IMR-90 (cell line): ENCODE data around the gene IL18R1. TPM values are rescaled to one million over a fixed set of nuclear protein-coding genes. Genes with fewer than 3 reads are reported as not detected.

Source experiments
- ATAC-seq: fragments of 200-7000 bp; cut with Tn5 transposase; 2 replicates; pipeline ENCODE4 v1.9.1; 2020; ENCODE audit warnings: low read depth, mild to moderate bottlenecking, moderate library complexity
- BruUV-seq: library from RNA; stranded (reverse); fragments of 400-500 nt; replicated peaks from 2 replicates; lab custom pipeline; 2021; lab: Mats Ljungman, UMichigan
- CTCF ChIA-PET: fragments of 300-600 bp; formaldehyde crosslinking; extraction: SDS; loops from one replicate; lab custom pipeline; 2021; ENCODE audit warnings: antibody characterized with exemption; lab: Yijun Ruan, JAX
- POLR2A ChIA-PET: fragments of 300-600 bp; sonication (Branson Sonifier 250); formaldehyde crosslinking; loops from one replicate; lab custom pipeline; 2022; ENCODE audit warnings: antibody characterized with exemption; ENCODE audit not compliant: unreplicated experiment; lab: Charles Lee
- DNase-seq: peaks from one replicate; pipeline ENCODE4 v3.0.0; 2013
- H2AFZ ChIP-seq: replicated peaks from 2 replicates; pipeline ENCODE3; 2013; ENCODE audit warnings: low read length, mild to moderate bottlenecking; ENCODE audit not compliant: poor library complexity
- H2AK5ac ChIP-seq: 2 replicates; pipeline ENCODE4 v1.6.1; 2013; ENCODE audit warnings: low read depth, low read length, inconsistent platforms
- H2AK9ac ChIP-seq: replicated peaks from 2 replicates; pipeline ENCODE3; 2013; ENCODE audit warnings: mild to moderate bottlenecking, low read depth, low read length, moderate library complexity; ENCODE audit not compliant: poor library complexity
- H2BK120ac ChIP-seq: 2 replicates; pipeline ENCODE4 v1.6.1; 2013; ENCODE audit warnings: low read depth, low read length, inconsistent platforms
- H2BK15ac ChIP-seq: 3 replicates; pipeline ENCODE4 v1.6.1; 2013; ENCODE audit warnings: low read depth, low read length, inconsistent platforms
- H2BK20ac ChIP-seq: 2 replicates; pipeline ENCODE4 v1.6.1; 2013; ENCODE audit warnings: low read depth, mild to moderate bottlenecking, inconsistent platforms, low read length, moderate library complexity
- H2BK5ac ChIP-seq: 2 replicates; pipeline ENCODE4 v1.6.1; 2013; ENCODE audit warnings: mild to moderate bottlenecking, low read depth, low read length, inconsistent platforms; ENCODE audit not compliant: poor library complexity, severe bottlenecking
- H3K14ac ChIP-seq: replicated peaks from 2 replicates; pipeline ENCODE4 v1.6.1; 2013; ENCODE audit warnings: low read depth, low read length, inconsistent platforms
- H3K18ac ChIP-seq: 2 replicates; pipeline ENCODE4 v1.6.1; 2013; ENCODE audit warnings: low read depth, low read length, control low read depth
- H3K23ac ChIP-seq: 2 replicates; pipeline ENCODE4 v1.6.1; 2013; ENCODE audit warnings: low read depth, low read length, inconsistent platforms
- H3K27ac ChIP-seq: 2 replicates; pipeline ENCODE4 v1.5.1; 2013; ENCODE audit warnings: mild to moderate bottlenecking, control low read depth, low read length; ENCODE audit not compliant: insufficient read depth
- H3K27me3 ChIP-seq: 2 replicates; pipeline ENCODE4 v1.6.1; 2013; ENCODE audit warnings: low read length; ENCODE audit not compliant: control insufficient read depth, insufficient read depth
- H3K36me3 ChIP-seq: 2 replicates; pipeline ENCODE4 v1.6.1; 2013; ENCODE audit warnings: low read length, mixed read lengths; ENCODE audit not compliant: control insufficient read depth, insufficient read depth
- H3K4ac ChIP-seq: 2 replicates; pipeline ENCODE4 v1.6.1; 2013; ENCODE audit warnings: low read depth, low read length, inconsistent platforms
- H3K4me1 ChIP-seq: 2 replicates; pipeline ENCODE4 v1.6.1; 2013; ENCODE audit warnings: low read length, mixed read lengths; ENCODE audit not compliant: control insufficient read depth, insufficient read depth
- H3K4me2 ChIP-seq: 2 replicates; pipeline ENCODE4 v1.6.1; 2013; ENCODE audit warnings: low read depth, mild to moderate bottlenecking, control low read depth, low read length, moderate library complexity
- H3K4me3 ChIP-seq: 2 replicates; pipeline ENCODE4 v1.5.1; 2013; ENCODE audit warnings: low read depth, mild to moderate bottlenecking, control low read depth, low read length, moderate library complexity; ENCODE audit not compliant: insufficient read depth
- H3K56ac ChIP-seq: 2 replicates; pipeline ENCODE4 v1.6.1; 2013; ENCODE audit warnings: low read length, inconsistent platforms; ENCODE audit not compliant: insufficient read depth; ENCODE audit errors: extremely low read depth
- H3K79me1 ChIP-seq, 2 experiments: 2 replicates each; pipeline ENCODE4 v1.6.1; 2013; ENCODE audit warnings: low read length in 2 of 2, inconsistent platforms in 1 of 2, low read depth in 1 of 2
- H3K9ac ChIP-seq: 2 replicates; pipeline ENCODE4 v1.6.1; 2013; ENCODE audit warnings: low read depth, low read length, control low read depth
- H3K9me1 ChIP-seq: 2 replicates; pipeline ENCODE4 v1.6.1; 2013; ENCODE audit warnings: low read length, inconsistent platforms; ENCODE audit not compliant: insufficient read depth
- H3K9me3 ChIP-seq: 2 replicates; pipeline ENCODE4 v1.6.1; 2013; ENCODE audit warnings: low read length; ENCODE audit not compliant: control insufficient read depth, insufficient read depth
- H4K20me1 ChIP-seq: 2 replicates; pipeline ENCODE4 v1.6.1; 2013; ENCODE audit warnings: low read length, inconsistent platforms; ENCODE audit not compliant: insufficient read depth
- H4K5ac ChIP-seq: 2 replicates; pipeline ENCODE4 v1.6.1; 2013; ENCODE audit warnings: mild to moderate bottlenecking, low read depth, low read length, control low read depth
- H4K8ac ChIP-seq, 2 experiments: 2 replicates each; pipeline ENCODE4 v1.6.1; 2013; ENCODE audit warnings: low read depth in 2 of 2, low read length in 2 of 2, control low read depth in 1 of 2, inconsistent platforms in 1 of 2
- H4K91ac ChIP-seq: 2 replicates; pipeline ENCODE4 v1.6.1; 2013; ENCODE audit warnings: low read depth, low read length, inconsistent platforms; ENCODE audit not compliant: insufficient read depth
- BHLHE40 ChIP-seq: fragments of 150-350 bp; IDR thresholded peaks from 2 replicates; pipeline ENCODE4 v1.6.1; 2016; ENCODE audit warnings: mild to moderate bottlenecking, low read depth, low read length
- CEBPB ChIP-seq: IDR thresholded peaks from 2 replicates; pipeline ENCODE4 v1.6.1; 2012; ENCODE audit warnings: low read depth, low read length, improper control_type of control experiment
- CHD1 ChIP-seq: IDR thresholded peaks from 2 replicates; pipeline ENCODE4 v1.6.1; 2012; ENCODE audit warnings: low read depth, low read length, improper control_type of control experiment
- CTCF ChIP-seq: conservative IDR thresholded peaks from 2 replicates; pipeline ENCODE4 v1.5.1; 2012; ENCODE audit warnings: mild to moderate bottlenecking, low read depth, low read length, improper control_type of control experiment
- ELK1 ChIP-seq: fragments of 150-350 bp; IDR thresholded peaks from 2 replicates; pipeline ENCODE4 v1.6.1; 2016; ENCODE audit warnings: low read depth, mild to moderate bottlenecking, low read length, moderate library complexity, borderline replicate concordance
- MXI1 ChIP-seq: IDR thresholded peaks from 2 replicates; pipeline ENCODE4 v1.6.1; 2012; ENCODE audit warnings: low read depth, mild to moderate bottlenecking, low read length, moderate library complexity, borderline replicate concordance
- NFE2L2 ChIP-seq: fragments of 150-350 bp; IDR thresholded peaks from 2 replicates; pipeline ENCODE4 v1.6.1; 2016; ENCODE audit warnings: low read depth, mild to moderate bottlenecking, low read length
- POLR2A ChIP-seq: IDR thresholded peaks from 2 replicates; pipeline ENCODE4 v1.6.1; 2012; ENCODE audit warnings: mild to moderate bottlenecking, low read depth, low read length
- RCOR1 ChIP-seq: IDR thresholded peaks from 2 replicates; pipeline ENCODE4 v1.6.1; 2012; ENCODE audit warnings: mild to moderate bottlenecking, low read length, improper control_type of control experiment; ENCODE audit not compliant: insufficient replicate concordance
- RFX5 ChIP-seq: IDR thresholded peaks from 2 replicates; pipeline ENCODE4 v1.8.0; 2012; ENCODE audit warnings: low read depth, mild to moderate bottlenecking, low read length, moderate library complexity
- SMC3 ChIP-seq: fragments of 150-350 bp; IDR thresholded peaks from 2 replicates; pipeline ENCODE4 v1.6.1; 2016; ENCODE audit warnings: low read depth, mild to moderate bottlenecking, antibody characterized with exemption, low read length, moderate library complexity
- WGBS, 2 experiments: methylation state at CpG; one replicate each; pipeline versions ENCODE4 v1.1.5 to v1.1.7; 2013; ENCODE audit warnings: missing lambda C conversion rate in 2 of 2; ENCODE audit not compliant: insufficient read length in 1 of 2; ENCODE audit errors: extremely low coverage in 2 of 2; 5-methylcytosine and 5-hydroxymethylcytosine counted together
- dilution Hi-C: fragments of 300-500 bp; cut with HindIII; formaldehyde crosslinking; loops from one replicate; pipeline ENCODE4 v1.14.3; 2018; ENCODE audit warnings: low sequenced_read_pairs; ENCODE audit not compliant: unreplicated experiment
- in situ Hi-C: fragments of 300-500 bp; cut with MboI; formaldehyde crosslinking; loops from 3 replicates; pipeline ENCODE4 v1.14.3; 2019; ENCODE audit warnings: low sequenced_read_pairs, inconsistent platforms, mixed read lengths
- intact Hi-C: fragments of 100-400 bp; cut with micrococcal nuclease; formaldehyde crosslinking; loops from 2 replicates; pipeline ENCODE4 v1.10.0; 2022
- polyA plus RNA-seq, 3 experiments: library from polyadenylated mRNA; depleted of rRNA; stranded (reverse); fragments of >200 nt; gene quantifications; 2 replicates each; pipeline ENCODE4 v1.2.3, GENCODE V29; 2012; ENCODE audit warnings: low replicate concordance in 1 of 3
- total RNA-seq: library from RNA; depleted of rRNA; stranded (reverse); fragments of >200 nt; gene quantifications from 2 replicates; pipeline ENCODE4 v1.2.3, GENCODE V29; 2012
- TF ChIP-seq, protein P1 (sequence below): fragments of 150-350 bp; IDR thresholded peaks from 2 replicates; pipeline ENCODE4 v1.6.1; 2017; ENCODE audit warnings: mild to moderate bottlenecking, antibody characterized with exemption, low read length, low read depth

The IL18R1 gene
- total and polyA plus RNA-seq, 2 of the 4 experiments (the other 2 are of a cell fraction) = 0.18 to 0.24 TPM

- Histone ChIP-seq H4K91ac (no peak overlapping the region), H2AK5ac (no peak overlapping the region), H3K56ac (no peak overlapping the region), H2BK120ac (no peak overlapping the region), H3K9me1 (no peaks in the 10 kb centered on the region), H2BK20ac (no peak overlapping the region), H2AK9ac (no peak overlapping the region), H3K36me3 (no peaks in the 10 kb centered on the region), H3K4me1 (no peaks in the 10 kb centered on the region), H4K8ac (no peak overlapping the region), H3K4ac (no peak overlapping the region), H3K9ac (no peak overlapping the region), H3K23ac (no peak overlapping the region), H3K18ac (no peak overlapping the region), H3K27ac (no peak overlapping the region), H2BK5ac (no peak overlapping the region), H4K5ac (no peak overlapping the region), H2AFZ (no peak overlapping the region), H2BK15ac (no peak overlapping the region), H3K4me2 (no peak overlapping the region), H3K14ac (no peak overlapping the region), H3K79me1 (no peaks in the 10 kb centered on the region), H3K27me3 (no peaks in the 10 kb centered on the region; the same call in 1 of the 2 replicates), H4K20me1 (no peaks in the 10 kb centered on the region), H3K4me3 (no peak overlapping the region), H3K9me3 (no peaks in the 10 kb centered on the region)
- ATAC-seq (no peak), DNase-seq (no peak)
- ChIA-PET CTCF (no interaction called here), POLR2A (no interaction called here)
- WGBS, 2 experiments = no CpG with 5 or more reads among the region's 3 CpGs
- in situ Hi-C loops (no loop called here), intact Hi-C loops (no loop called here), dilution Hi-C loops (no loop called here)
- TF ChIP-seq MXI1 = no peak
- TF ChIP-seq POLR2A = no peak
- TF ChIP-seq, protein P1, sequence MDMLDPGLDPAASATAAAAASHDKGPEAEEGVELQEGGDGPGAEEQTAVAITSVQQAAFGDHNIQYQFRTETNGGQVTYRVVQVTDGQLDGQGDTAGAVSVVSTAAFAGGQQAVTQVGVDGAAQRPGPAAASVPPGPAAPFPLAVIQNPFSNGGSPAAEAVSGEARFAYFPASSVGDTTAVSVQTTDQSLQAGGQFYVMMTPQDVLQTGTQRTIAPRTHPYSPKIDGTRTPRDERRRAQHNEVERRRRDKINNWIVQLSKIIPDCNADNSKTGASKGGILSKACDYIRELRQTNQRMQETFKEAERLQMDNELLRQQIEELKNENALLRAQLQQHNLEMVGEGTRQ = no peak
- no peak for TF ChIP-seq CEBPB
- TF ChIP-seq CTCF = no peak
- TF ChIP-seq CHD1 = no peak
- TF ChIP-seq BHLHE40 = no peak
- no peak for TF ChIP-seq RCOR1
- no peak for TF ChIP-seq NFE2L2
- TF ChIP-seq RFX5 = no peak
- TF ChIP-seq ELK1 = no peak
- no peak for TF ChIP-seq SMC3
- no TSS peak for BruUV-seq
Observed at GRCh38 chr2:102392096-102392495, 36.5 kb downstream of the IL18R1 start.
